OCI-LY7 (cell line): ENCODE measurements around the gene STAMBP. TPM values are rescaled to one million over a fixed set of nuclear protein-coding genes. Genes with fewer than 3 reads are reported as not detected.
A peak's percentile ranks its signal among the peaks of the same experiment; 100 is the strongest.

Experiments
- BruUV-seq: library from RNA; stranded (reverse); fragments of 400-500 nt; replicated peaks from 2 replicates; lab custom pipeline; 2021; lab: Mats Ljungman, UMichigan
- CTCF ChIA-PET: fragments of 300-600 bp; sonication (Branson Sonifier 250); formaldehyde crosslinking; loops from one replicate; lab custom pipeline; 2022; ENCODE audit warnings: antibody characterized with exemption; ENCODE audit not compliant: unreplicated experiment; lab: Charles Lee
- POLR2A ChIA-PET: fragments of 300-600 bp; sonication (Branson Sonifier 250); formaldehyde crosslinking; loops from one replicate; lab custom pipeline; 2022; ENCODE audit warnings: antibody characterized with exemption; lab: Charles Lee
- DNase-seq: peaks from one replicate; pipeline ENCODE4 v3.0.0-alpha.2; 2015; ENCODE audit warnings: low spot score
- H2AFZ ChIP-seq: fragments of 200-600 bp; sonication (generic), shearing (Covaris generic); 2 replicates; pipeline ENCODE4 v1.6.1; 2014; ENCODE audit warnings: mild to moderate bottlenecking, antibody characterized with exemption, low read length, moderate library complexity
- H3K27ac ChIP-seq: fragments of 200-600 bp; sonication (generic); 2 replicates; pipeline ENCODE4 v1.5.1; 2014; ENCODE audit warnings: mixed run types, low read depth, mild to moderate bottlenecking, moderate library complexity, low read length, inconsistent platforms; ENCODE audit not compliant: poor library complexity, severe bottlenecking
- H3K36me3 ChIP-seq: fragments of 200-600 bp; sonication (generic); 2 replicates; pipeline ENCODE4 v1.6.1; 2014; ENCODE audit warnings: mild to moderate bottlenecking, antibody characterized with exemption, low read length, moderate library complexity, mixed read lengths; ENCODE audit not compliant: insufficient read depth
- H3K4me1 ChIP-seq: fragments of 200-600 bp; sonication (generic); 2 replicates; pipeline ENCODE4 v1.5.1; 2014; ENCODE audit warnings: mild to moderate bottlenecking, low read length; ENCODE audit not compliant: insufficient read depth, poor library complexity, severe bottlenecking
- H3K4me2 ChIP-seq: fragments of 200-600 bp; sonication (generic); 2 replicates; pipeline ENCODE4 v1.6.1; 2014; ENCODE audit warnings: mild to moderate bottlenecking, low read length
- H3K4me3 ChIP-seq: fragments of 200-600 bp; sonication (generic); 2 replicates; pipeline ENCODE4 v1.5.1; 2014; ENCODE audit warnings: mild to moderate bottlenecking, low read depth, low read length; ENCODE audit not compliant: poor library complexity, severe bottlenecking
- H3K79me2 ChIP-seq: fragments of 200-600 bp; sonication (generic); 2 replicates; pipeline ENCODE4 v1.6.1; 2016; ENCODE audit warnings: low read depth, mild to moderate bottlenecking, low read length, moderate library complexity, mixed read lengths; ENCODE audit not compliant: insufficient read depth
- H3K9me2 ChIP-seq: fragments of 200-600 bp; sonication (generic); 2 replicates; pipeline ENCODE4 v1.6.1; 2016; ENCODE audit warnings: mild to moderate bottlenecking, low read length, mixed read lengths; ENCODE audit not compliant: insufficient read depth
- H3K9me3 ChIP-seq: fragments of 200-600 bp; sonication (generic); 2 replicates; pipeline ENCODE4 v1.6.1; 2014; ENCODE audit warnings: mild to moderate bottlenecking, mixed run types, low read length, mixed read lengths
- H4K20me1 ChIP-seq: fragments of 200-600 bp; sonication (generic); 2 replicates; pipeline ENCODE4 v1.6.1; 2014; ENCODE audit warnings: mild to moderate bottlenecking, antibody characterized with exemption, low read length, moderate library complexity, mixed read lengths; ENCODE audit not compliant: insufficient read depth
- EZH2phosphoT487 ChIP-seq: fragments of 200-600 bp; sonication (generic); IDR thresholded peaks from 2 replicates; pipeline ENCODE4 v1.6.1; 2018; ENCODE audit warnings: low read depth, borderline replicate concordance, mild to moderate bottlenecking, mixed run types, antibody characterized with exemption, low read length, moderate library complexity, mixed read lengths
- intact Hi-C: fragments of 100-400 bp; cut with micrococcal nuclease; formaldehyde crosslinking; loops from one replicate; pipeline ENCODE4 v1.10.0; 2022; ENCODE audit not compliant: unreplicated experiment
- total RNA-seq, 2 experiments: library from RNA; depleted of rRNA in 1 of 2; stranded (reverse); fragments of >200 nt in 1 of 2; shearing (Covaris generic) in 1 of 2; gene quantifications; 2 replicates each; pipeline ENCODE4 v1.2.3, GENCODE V29; 2014 to 2022
- TF ChIP-seq, protein P1 (sequence below): fragments of 200-600 bp; sonication (generic); conservative IDR thresholded peaks from 2 replicates; pipeline ENCODE4 v1.5.1; 2014; ENCODE audit warnings: mild to moderate bottlenecking, antibody characterized with exemption, low read length, moderate library complexity, mixed read lengths

STAMBP gene
- total RNA-seq, 2 experiments from 2014 or later, result 27.2 to 43.7 TPM

DNA sequence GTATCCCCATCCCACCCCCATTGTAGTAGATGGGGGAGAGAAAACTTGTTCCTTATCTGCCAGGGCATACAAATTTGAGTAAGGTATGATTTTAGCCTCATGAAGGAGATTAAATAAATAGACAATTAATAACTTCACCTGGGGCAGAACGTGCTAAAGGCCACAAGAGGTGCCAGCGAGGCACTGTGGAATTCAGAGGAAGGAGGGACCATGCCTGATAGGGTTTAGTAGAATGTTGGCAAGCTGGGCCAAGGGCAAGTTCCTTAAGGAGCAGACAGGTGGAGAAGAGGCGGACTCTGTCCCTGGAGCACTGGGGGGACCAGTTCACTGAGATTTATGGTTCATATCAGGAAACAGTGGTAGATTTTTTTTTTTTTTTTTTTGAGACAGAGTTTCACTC, 22.5 kb downstream of the STAMBP start:
- Histone ChIP-seq H3K36me3 (peaks cover 95% of the 10 kb centered on the region), H3K9me3 (no peaks in the 10 kb centered on the region), H3K4me2 (no peak overlapping the region), H2AFZ (no peak overlapping the region), H3K9me2 (no peaks in the 10 kb centered on the region), H3K4me1 (peaks cover 1% of the 10 kb centered on the region), H3K4me3 (no peak overlapping the region), H3K27ac (no peak overlapping the region), H4K20me1 (no peaks in the 10 kb centered on the region), H3K79me2 (no peaks in the 10 kb centered on the region)
- POLR2A ChIA-PET, result no interaction called here
- peak; percentile 30 for DNase-seq
- CTCF ChIA-PET, result no interaction called here
- BruUV-seq, result no TSS peak
- intact Hi-C loops, result no loop called here
- no peak for TF ChIP-seq EZH2phosphoT487
- TF ChIP-seq, protein P1, sequence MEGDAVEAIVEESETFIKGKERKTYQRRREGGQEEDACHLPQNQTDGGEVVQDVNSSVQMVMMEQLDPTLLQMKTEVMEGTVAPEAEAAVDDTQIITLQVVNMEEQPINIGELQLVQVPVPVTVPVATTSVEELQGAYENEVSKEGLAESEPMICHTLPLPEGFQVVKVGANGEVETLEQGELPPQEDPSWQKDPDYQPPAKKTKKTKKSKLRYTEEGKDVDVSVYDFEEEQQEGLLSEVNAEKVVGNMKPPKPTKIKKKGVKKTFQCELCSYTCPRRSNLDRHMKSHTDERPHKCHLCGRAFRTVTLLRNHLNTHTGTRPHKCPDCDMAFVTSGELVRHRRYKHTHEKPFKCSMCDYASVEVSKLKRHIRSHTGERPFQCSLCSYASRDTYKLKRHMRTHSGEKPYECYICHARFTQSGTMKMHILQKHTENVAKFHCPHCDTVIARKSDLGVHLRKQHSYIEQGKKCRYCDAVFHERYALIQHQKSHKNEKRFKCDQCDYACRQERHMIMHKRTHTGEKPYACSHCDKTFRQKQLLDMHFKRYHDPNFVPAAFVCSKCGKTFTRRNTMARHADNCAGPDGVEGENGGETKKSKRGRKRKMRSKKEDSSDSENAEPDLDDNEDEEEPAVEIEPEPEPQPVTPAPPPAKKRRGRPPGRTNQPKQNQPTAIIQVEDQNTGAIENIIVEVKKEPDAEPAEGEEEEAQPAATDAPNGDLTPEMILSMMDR, result peak; percentile 70

DNA sequence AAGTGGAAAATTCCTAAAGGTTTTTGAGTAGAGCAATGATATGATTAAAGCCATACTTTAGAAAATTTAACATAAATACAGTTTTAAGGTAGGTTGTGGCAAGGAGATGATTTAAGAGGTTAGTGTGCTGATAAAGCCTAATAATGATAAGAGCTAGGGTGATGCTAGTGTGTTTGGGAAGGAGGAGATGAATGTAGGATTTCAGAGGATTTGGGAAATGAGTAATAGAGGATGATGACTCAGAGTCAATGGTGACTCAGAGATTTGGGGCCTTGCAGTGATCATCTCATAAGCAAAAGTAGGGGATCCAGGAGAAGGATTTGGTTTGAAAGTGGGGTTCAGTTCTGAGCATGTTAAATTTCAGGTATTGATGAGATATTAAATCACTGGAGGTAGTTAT, 23.3 kb downstream of the STAMBP start:
- no peak for DNase-seq
- H3K79me2 ChIP-seq, result no peaks in the 10 kb centered on the region
- no peak overlapping the region for H3K27ac ChIP-seq
- TF ChIP-seq, protein P1, result no peak
- TF ChIP-seq EZH2phosphoT487, result no peak
- no peaks in the 10 kb centered on the region for H3K9me2 ChIP-seq
- H3K4me2 ChIP-seq, result no peak overlapping the region
- no peaks in the 10 kb centered on the region for H3K9me3 ChIP-seq
- intact Hi-C loops, result no loop called here
- CTCF ChIA-PET, result no interaction called here
- H2AFZ ChIP-seq, result no peak overlapping the region
- H4K20me1 ChIP-seq, result no peaks in the 10 kb centered on the region
- POLR2A ChIA-PET, result interaction anchor here (0.7 kb wide), 1 partner anchor 204 kb away, joined by 3 read pairs; no protein-coding TSS in a partner anchor
- H3K4me3 ChIP-seq, result no peak overlapping the region
- H3K4me1 ChIP-seq, result peaks cover 9% of the 10 kb centered on the region
- peaks cover 95% of the 10 kb centered on the region for H3K36me3 ChIP-seq
- BruUV-seq, result no TSS peak

DNA sequence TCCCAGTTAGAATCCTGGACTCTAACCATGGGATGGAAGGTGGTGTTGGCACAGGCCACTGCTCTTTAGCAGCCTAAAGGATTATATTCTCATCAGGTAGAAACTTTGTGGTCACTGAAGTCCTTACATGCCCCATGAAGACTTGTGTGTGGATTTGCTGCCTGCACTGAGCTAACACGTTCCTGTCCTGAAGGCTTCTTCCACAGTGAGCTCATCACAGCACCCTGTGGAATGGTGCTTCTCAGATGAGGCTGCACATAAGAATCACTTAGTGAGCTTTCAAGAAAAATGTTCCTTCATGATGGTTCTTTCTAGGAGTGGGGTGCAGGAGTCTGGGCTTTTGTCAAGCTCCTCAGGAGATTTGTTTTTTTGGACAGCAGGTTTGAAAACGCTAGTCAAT, 26.8 kb downstream of the STAMBP start:
- intact Hi-C loops, result no loop called here
- CTCF ChIA-PET, result no interaction called here
- H3K4me3 ChIP-seq, result no peak overlapping the region
- peaks cover 91% of the 10 kb centered on the region for H3K36me3 ChIP-seq
- no peak for DNase-seq
- H3K27ac ChIP-seq, result no peak overlapping the region
- H3K4me1 ChIP-seq, result peaks cover 10% of the 10 kb centered on the region
- H3K9me3 ChIP-seq, result no peaks in the 10 kb centered on the region
- H2AFZ ChIP-seq, result no peak overlapping the region
- H3K4me2 ChIP-seq, result no peak overlapping the region
- H4K20me1 ChIP-seq, result no peaks in the 10 kb centered on the region
- no peaks in the 10 kb centered on the region for H3K79me2 ChIP-seq
- POLR2A ChIA-PET, result interaction anchor here (0.6 kb wide), 1 partner anchor 219 kb away, joined by 3 read pairs; no protein-coding TSS in a partner anchor
- BruUV-seq, result no TSS peak
- TF ChIP-seq, protein P1, result no peak
- no peak for TF ChIP-seq EZH2phosphoT487
- no peaks in the 10 kb centered on the region for H3K9me2 ChIP-seq
